HEK293T (cell line): ENCODE measurements around the gene NMNAT1.

Source experiments
- BHLHE40 ChIP-seq: fragments of 450-650 bp; IDR thresholded peaks from 2 replicates; pipeline ENCODE4 v1.6.1; 2016; ENCODE audit warnings: mild to moderate bottlenecking, moderate library complexity, borderline replicate concordance
- SP1 ChIP-seq: fragments of 450-650 bp; IDR thresholded peaks from 2 replicates; pipeline ENCODE4 v1.6.1; 2017

- TF ChIP-seq SP1 (no peak), BHLHE40 (no peak)
These were observed 70.7 kb downstream of the NMNAT1 start for GRCh38 chr1:10014016-10014415.
